Thymus (tissue), 11 donors: ENCODE data around the gene TANC1. TPM values are rescaled to one million over a fixed set of nuclear protein-coding genes. Genes with fewer than 3 reads are reported as not detected.
A peak's percentile ranks its signal among the peaks of the same experiment; 100 is the strongest.

ENCODE experiments used
- DNase-seq, 9 donors: peaks; one replicate each; pipeline ENCODE4 v3.0.0-alpha.2; 2013; ENCODE audit warnings: low spot score in 9 of 9, low read depth in 6 of 9, missing footprints in 1 of 9
- H3K27ac ChIP-seq, 2 donors: one replicate each; pipeline ENCODE4 v1.5.1; 2013; ENCODE audit warnings: control low read depth in 1 of 2, low read depth in 1 of 2, low read length in 1 of 2, mild to moderate bottlenecking in 1 of 2, moderate library complexity in 1 of 2
- H3K27me3 ChIP-seq, 2 donors: one replicate each; pipeline ENCODE4 v1.5.1; 2013; ENCODE audit warnings: low read length in 1 of 2; ENCODE audit not compliant: control insufficient read depth in 2 of 2, insufficient read depth in 1 of 2
- H3K36me3 ChIP-seq, 2 donors: one replicate each; pipeline ENCODE4 v1.5.1; 2013; ENCODE audit warnings: low read length in 1 of 2, mild to moderate bottlenecking in 1 of 2, moderate library complexity in 1 of 2; ENCODE audit not compliant: control insufficient read depth in 2 of 2, insufficient read depth in 2 of 2
- H3K4me1 ChIP-seq, 2 donors: one replicate each; pipeline ENCODE4 v1.5.1; 2013; ENCODE audit warnings: low read length in 2 of 2; ENCODE audit not compliant: control insufficient read depth in 2 of 2, insufficient read depth in 2 of 2
- H3K4me3 ChIP-seq, 2 donors: one replicate each; pipeline ENCODE4 v1.5.1; 2013; ENCODE audit warnings: low read length in 2 of 2, control low read depth in 1 of 2, mild to moderate bottlenecking in 1 of 2
- H3K9me3 ChIP-seq, 2 donors: one replicate each; pipeline ENCODE4 v1.5.1; 2013; ENCODE audit warnings: low read length in 1 of 2, mild to moderate bottlenecking in 1 of 2; ENCODE audit not compliant: control insufficient read depth in 2 of 2, insufficient read depth in 1 of 2
- WGBS: extraction: QIAGEN DNeasy Blood & Tissue Kit; methylation state at CpG from one replicate; pipeline ENCODE4 v1.1.7; 2013; 5-methylcytosine and 5-hydroxymethylcytosine counted together
- polyA plus RNA-seq: library from polyadenylated mRNA; stranded (reverse); fragments of 200-250 nt; gene quantifications from one replicate; pipeline ENCODE4 v1.2.3, GENCODE V29; 2013
- total RNA-seq: library from RNA; stranded (reverse); fragments of 120-200 nt; gene quantifications from one replicate; pipeline ENCODE4 v1.2.4, GENCODE V29; 2013
- donor health status: healthy.

TANC1 gene
- total and polyA plus RNA-seq, 2 donors = 3.5 to 13.0 TPM

DNA sequence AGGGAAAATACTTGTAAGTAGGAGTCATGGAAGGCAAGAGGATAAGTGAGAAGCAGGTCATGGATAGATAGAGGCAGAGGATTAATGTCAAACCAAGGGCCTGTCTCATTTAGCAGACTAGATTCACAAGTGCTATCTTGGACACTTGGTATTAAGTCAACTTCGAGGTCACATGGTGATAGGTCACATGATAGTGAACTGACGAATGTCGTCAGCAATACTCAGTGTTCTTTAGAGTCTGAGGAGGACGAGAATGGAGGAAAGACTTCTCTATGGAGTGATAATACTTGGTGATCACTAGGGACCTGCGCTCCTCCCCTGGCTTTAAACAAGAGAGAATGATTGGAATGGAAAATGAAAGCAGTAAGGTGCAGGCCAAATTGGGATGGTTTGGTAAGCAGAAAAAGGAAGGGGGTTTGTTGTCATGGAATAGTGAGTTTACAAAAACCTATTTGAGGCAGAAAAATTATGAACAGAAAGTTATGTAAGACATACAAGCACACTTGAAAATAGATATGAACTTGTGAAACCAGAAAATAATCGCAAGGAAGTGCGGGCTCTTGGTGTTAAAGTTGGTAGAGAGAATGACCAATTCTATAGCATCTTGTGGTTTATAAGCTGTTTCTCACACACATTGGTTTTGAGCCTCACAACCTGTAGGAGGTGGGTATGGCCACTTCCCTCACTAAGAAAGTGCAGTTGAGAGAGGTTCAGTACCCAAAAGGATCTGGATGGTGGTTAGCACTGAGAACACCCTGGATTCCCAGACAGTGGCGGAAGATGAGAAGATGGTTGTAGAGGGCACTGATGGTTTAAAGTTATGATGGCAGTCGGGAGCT is 176.6 kb downstream of the TANC1 start:
- Histone ChIP-seq H3K27me3 (no peaks in the 10 kb centered on the region), H3K27ac (no peak overlapping the region), H3K4me3 (no peak overlapping the region), H3K4me1 (peaks cover 32 to 37% of the 10 kb centered on the region in 2 donors), H3K9me3 (no peaks in the 10 kb centered on the region), H3K36me3 (no peaks in the 10 kb centered on the region)
- 98% methylated on average over 9 of the region's 9 CpGs for WGBS
- no peak for DNase-seq

DNA sequence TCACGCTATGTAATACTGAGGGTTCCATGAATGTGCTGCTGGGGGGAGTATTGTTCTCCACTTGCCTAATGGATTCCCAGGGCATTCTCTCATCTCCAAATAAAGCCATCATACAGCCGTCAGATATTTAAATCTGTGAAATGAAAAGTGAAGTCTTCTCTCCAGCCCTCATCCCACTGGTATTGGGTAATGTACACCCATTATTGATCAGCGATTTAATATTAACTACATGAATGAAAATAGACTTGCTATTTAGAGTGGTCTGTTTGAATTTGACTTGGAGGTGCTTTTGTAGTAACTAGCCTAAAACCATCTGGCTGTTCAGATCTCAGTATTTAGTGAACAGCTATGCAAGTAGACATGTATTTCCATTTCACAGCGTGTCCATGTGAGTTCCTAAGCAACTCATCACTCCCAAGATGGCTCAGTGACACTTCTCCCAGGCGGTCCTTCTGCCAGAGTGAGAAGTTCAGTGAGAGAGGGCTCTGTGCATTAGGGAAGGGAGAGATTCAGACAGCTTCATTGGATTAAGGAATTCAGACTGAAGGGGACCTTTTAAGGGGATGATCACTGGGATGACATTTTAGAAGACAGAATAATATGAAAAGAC is 177.4 kb downstream of the TANC1 start:
- no peak overlapping the region for H3K27ac ChIP-seq
- peaks cover 34 to 44% of the 10 kb centered on the region in 2 donors for H3K4me1 ChIP-seq
- WGBS = 98% methylated on average over 5 of the region's 5 CpGs

DNA sequence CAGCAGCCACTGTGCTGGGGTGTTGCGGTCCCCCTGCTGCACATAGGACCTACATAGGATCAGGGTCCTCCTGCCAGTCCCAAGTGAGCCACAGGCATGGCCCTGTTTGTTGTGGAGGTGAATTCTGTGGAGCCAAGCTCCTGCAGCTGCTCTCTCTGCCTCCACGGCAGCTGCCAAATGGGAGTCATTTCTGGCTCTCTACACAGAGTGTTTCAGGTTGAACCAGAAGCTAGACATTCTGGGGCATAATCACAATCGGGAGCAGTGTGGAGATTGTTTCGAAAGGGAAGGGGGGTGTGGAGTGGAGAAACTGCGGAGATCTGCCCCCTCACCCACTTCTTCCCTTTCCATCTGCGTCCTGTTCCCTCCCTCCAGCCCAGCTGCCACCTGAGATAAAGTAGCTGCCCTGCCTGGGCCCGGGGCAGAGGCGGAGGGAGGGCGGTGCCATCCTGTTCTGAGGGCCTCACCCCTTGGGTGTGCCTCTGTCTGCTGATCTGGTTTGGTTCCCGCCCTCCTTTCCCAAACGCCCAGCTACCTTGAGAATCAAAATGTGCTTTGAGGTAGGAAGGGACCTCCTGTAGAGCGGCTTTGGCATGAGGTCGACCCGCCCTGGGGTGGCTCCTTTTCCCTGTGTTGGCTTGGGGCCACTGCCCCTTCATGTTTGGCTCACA is 178.7 kb downstream of the TANC1 start:
- H3K4me3 ChIP-seq = peak overlapping the region in 1 of 2 donors; percentile 10
- no peaks in the 10 kb centered on the region for H3K36me3 ChIP-seq
- WGBS = 13% methylated on average over 14 of the region's 14 CpGs
- H3K4me1 ChIP-seq = peaks cover 22 to 47% of the 10 kb centered on the region in 2 donors
- peak in 2 of 9 donors; percentile 46 to 66 for DNase-seq
- no peaks in the 10 kb centered on the region for H3K9me3 ChIP-seq
- H3K27ac ChIP-seq = peak overlapping the region; percentile 70 to 71
- no peaks in the 10 kb centered on the region for H3K27me3 ChIP-seq

More for the DNA sequence above, 177.4 kb downstream of the TANC1 start:
- DNase-seq = no peak
- Histone ChIP-seq H3K4me3 (no peak overlapping the region), H3K36me3 (no peaks in the 10 kb centered on the region), H3K9me3 (no peaks in the 10 kb centered on the region), H3K27me3 (no peaks in the 10 kb centered on the region)

DNA sequence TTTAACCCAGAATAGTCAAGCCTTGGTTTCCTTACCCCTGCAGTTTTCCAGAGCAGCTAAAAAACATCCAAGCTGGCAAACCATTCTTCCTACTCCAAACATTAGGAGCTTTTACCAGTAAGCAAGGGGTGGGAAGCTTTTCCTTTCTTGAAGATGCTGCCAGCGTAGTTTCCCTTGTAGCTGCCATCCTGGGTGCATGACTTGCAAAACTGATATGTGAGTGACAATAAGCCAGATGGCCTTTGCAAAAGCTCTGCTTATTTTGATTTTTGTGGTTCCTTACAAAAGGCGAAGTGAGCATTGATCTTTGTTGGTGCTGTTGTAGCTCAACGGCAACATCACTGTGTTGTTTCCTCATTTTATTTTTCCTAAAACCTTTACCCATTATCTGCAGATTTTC is 179.2 kb downstream of the TANC1 start:
- Histone ChIP-seq H3K4me1 (peaks cover 22 to 49% of the 10 kb centered on the region in 2 donors), H3K9me3 (no peaks in the 10 kb centered on the region), H3K27me3 (no peaks in the 10 kb centered on the region), H3K36me3 (no peaks in the 10 kb centered on the region), H3K4me3 (no peak overlapping the region), H3K27ac (peak overlapping the region; percentile 70 to 71)
- 9% methylated on average over 3 of the region's 3 CpGs for WGBS
- peak in 1 of 9 donors; percentile 64 for DNase-seq

DNA sequence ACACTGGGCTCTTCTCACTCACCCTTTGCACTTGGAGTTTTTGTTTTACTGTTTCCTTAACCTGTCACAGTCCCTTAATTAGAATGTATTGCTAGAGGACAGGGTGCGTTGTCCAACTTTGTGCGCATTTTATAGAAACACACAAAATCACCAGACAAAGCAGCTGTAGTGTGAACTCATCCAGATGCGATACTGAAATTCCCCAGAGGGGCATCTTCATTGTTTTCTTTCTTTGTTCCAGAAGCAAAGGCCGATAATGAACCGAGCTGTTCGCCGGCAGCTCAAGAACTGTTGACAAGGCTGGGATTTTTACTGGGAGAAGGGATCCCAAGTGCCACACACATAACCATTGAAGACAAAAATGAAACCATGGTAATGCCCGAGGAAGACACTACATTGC is 180.5 kb downstream of the TANC1 start:
- no peak overlapping the region for H3K27ac ChIP-seq
- no peaks in the 10 kb centered on the region for H3K9me3 ChIP-seq
- DNase-seq = no peak
- H3K27me3 ChIP-seq = no peaks in the 10 kb centered on the region
- no peak overlapping the region for H3K4me3 ChIP-seq
- H3K4me1 ChIP-seq = peaks cover 30 to 59% of the 10 kb centered on the region in 2 donors
- no peaks in the 10 kb centered on the region for H3K36me3 ChIP-seq
- over 99% methylated on average over 8 of the region's 8 CpGs for WGBS

DNA sequence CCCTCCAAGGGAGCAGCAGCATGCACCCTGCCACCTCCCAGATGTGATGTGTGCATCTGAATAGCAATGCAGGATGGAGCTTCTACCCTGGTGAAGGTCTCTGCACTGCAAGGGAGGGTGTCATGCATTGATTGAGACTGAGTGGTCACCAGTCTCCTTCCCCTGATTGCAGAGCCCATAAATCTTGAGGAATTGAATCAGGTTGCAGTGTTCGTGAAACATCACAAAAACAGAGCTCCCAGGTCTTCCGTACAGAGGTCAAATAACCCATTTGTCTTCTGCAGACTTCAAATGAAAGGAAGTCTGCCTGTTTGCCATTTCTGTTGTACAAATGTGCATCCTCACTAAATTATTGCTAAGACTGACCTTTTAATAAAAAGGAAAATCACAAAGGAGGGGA is 181.3 kb downstream of the TANC1 start:
- no peaks in the 10 kb centered on the region for H3K9me3 ChIP-seq
- DNase-seq = no peak
- peak overlapping the region; percentile 53 to 62 for H3K27ac ChIP-seq
- peaks cover 34 to 65% of the 10 kb centered on the region in 2 donors for H3K4me1 ChIP-seq
- H3K4me3 ChIP-seq = no peak overlapping the region
- no peaks in the 10 kb centered on the region for H3K27me3 ChIP-seq
- 78% methylated on average over 2 of the region's 2 CpGs for WGBS
- H3K36me3 ChIP-seq = no peaks in the 10 kb centered on the region

DNA sequence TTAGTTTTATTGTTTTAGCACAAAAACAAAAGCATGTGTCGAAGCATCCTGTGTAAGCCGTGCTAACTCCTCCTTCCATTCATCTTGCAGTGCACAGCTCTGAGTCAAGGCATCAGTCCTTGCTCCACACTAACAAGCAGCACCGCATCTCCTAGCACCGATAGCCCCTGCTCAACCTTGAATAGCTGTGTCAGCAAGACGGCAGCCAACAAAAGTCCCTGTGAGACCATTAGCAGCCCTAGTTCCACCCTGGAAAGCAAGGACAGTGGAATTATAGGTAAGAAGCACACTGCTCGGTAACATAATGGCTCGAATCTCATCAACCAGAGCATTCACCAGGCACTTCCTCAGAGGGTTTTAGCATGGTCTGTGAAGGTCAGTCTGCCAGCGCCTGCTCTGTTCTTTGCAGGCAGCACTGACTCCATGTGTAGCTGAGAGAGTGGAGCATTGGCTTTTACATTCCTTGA is 181.9 kb downstream of the TANC1 start:
- no peaks in the 10 kb centered on the region for H3K36me3 ChIP-seq
- no peak for DNase-seq
- no peaks in the 10 kb centered on the region for H3K9me3 ChIP-seq
- 75% methylated on average over 8 of the region's 8 CpGs for WGBS
- no peak overlapping the region for H3K4me3 ChIP-seq
- H3K4me1 ChIP-seq = peaks cover 36 to 68% of the 10 kb centered on the region in 2 donors
- H3K27ac ChIP-seq = no peak overlapping the region
- H3K27me3 ChIP-seq = no peaks in the 10 kb centered on the region

DNA sequence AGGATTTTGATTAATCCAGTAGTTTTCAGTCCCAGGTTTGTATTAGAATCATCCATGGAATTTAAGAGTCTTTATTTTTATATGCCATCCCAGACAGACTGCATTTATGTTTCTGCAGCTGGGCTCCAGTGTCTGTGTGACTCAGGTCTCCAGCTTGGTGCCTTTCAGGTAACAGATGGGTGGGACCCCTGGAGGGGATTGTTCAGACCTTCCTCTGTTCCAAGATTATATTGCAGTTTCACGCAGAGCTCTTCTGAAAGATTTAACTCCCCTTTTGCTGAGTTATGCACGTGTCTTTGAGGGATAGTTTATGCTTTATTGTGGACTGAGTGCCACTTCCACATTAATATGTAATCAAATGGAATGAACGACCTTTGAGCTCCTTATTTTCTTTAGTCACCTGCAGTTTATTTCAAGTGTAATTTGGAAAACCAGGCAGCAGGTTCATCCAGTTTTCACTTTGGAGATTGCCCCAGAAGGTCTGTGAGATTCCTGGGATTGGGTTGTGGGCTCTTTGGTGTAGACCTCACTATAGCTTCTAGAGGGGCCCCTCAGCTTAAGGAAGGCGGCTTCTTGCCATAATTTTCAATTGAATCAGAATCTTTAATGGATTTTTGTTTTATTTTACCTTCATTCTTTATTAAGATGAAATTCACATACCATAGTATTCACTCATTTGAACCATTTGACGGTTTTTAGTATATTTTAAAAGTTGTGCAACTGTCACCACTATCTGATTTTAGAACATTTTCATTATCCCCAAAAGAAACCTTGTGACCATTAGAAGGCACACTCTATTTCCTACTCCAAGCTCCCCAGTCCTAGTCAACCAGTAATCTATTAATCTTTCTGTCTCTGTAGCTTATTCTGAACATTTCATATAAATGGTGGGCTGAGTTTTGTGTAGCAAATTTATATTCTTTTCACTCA is 183.0 kb downstream of the TANC1 start:
- peaks cover 39 to 75% of the 10 kb centered on the region in 2 donors for H3K4me1 ChIP-seq
- WGBS = 97% methylated on average over 5 of the region's 5 CpGs
- DNase-seq = no peak
- no peak overlapping the region for H3K4me3 ChIP-seq
- no peaks in the 10 kb centered on the region for H3K27me3 ChIP-seq
- no peaks in the 10 kb centered on the region for H3K36me3 ChIP-seq
- no peak overlapping the region for H3K27ac ChIP-seq
- H3K9me3 ChIP-seq = no peaks in the 10 kb centered on the region
